Measurements from ENCODE around the gene PDCD2. TPM values are rescaled to one million over a fixed set of nuclear protein-coding genes. Genes with fewer than 3 reads are reported as not detected.

The PDCD2 gene, protein sequence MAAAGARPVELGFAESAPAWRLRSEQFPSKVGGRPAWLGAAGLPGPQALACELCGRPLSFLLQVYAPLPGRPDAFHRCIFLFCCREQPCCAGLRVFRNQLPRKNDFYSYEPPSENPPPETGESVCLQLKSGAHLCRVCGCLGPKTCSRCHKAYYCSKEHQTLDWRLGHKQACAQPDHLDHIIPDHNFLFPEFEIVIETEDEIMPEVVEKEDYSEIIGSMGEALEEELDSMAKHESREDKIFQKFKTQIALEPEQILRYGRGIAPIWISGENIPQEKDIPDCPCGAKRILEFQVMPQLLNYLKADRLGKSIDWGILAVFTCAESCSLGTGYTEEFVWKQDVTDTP
- 24.1 and 31.2 TPM in 2 replicates for total RNA-seq

DNA sequence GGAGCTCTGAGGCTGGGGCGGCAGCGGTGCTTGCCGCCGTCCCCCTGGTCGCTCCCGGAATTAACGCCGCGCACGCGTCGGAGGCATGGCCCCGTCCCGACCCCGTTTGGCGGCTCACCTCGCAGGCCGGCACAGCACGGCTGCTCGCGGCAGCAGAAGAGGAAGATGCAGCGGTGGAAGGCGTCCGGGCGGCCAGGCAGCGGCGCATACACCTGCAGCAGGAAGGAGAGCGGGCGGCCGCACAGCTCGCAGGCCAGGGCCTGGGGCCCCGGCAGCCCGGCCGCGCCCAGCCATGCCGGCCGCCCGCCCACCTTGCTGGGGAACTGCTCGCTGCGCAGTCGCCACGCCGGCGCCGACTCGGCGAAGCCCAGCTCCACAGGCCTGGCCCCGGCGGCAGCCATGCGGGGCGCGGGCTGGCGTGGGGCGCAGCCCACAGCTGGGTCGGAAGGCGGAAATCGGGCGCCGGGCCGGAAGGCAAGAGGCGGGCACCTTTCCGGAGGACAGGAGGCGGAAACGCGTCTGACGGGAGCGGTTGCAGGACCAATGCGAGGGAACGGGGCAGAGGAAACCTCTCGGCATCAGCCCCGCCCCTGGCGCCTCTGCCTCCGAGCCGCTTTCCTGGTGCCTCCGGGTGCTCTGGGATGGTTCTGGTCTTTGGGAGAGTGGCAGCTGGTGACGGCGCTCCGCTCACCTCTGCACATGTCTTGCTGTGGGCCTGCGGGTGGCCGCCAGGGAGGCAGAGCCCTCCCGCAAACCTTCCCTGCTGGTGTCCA is at the start of gene PDCD2:
Gene PDCD2, minus strand, starts transcription at position 457 of the 773 bp plus-strand sequence. Its CDS starts 56 bp downstream, at position 401.

DNA sequence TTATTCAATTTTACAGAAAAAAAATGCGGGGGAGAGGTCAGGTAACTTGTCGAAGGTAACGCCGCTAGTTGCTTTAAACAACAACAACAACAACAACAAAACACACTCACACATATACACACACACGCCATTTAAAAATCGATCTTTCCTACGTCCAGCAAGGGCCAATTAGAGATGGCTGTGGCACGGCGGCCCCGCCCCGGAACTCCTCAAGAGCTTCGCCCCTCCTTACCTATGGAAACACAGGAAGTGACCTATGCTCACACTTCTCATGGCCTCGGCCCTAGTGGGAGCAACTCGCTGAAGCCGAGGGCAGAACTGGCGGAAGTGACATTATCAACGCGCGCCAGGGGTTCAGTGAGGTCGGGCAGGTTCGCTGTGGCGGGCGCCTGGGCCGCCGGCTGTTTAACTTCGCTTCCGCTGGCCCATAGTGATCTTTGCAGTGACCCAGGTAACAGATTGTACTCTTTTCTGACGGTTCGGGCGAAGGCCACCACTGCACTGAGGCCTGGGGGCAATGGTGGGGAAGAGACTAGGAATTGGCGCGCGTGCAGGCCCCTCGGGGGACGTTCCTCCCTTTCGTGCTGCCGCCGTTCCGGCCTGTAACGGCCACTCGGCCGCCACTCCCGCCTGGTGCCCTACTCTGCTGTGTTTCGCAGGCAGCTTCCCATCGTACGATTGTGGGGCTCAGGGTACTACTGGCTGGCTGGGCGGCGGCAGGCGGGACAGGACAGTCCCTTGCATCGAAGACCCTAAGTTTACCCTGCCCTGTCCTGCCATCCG is 30.2 kb downstream of the PDCD2 start, which contains the start of gene TBP:
Gene TBP, plus strand, starts transcription at position 357 of the 783 bp plus-strand sequence. CDS start 2,661 bp downstream, outside the sequence.

DNA sequence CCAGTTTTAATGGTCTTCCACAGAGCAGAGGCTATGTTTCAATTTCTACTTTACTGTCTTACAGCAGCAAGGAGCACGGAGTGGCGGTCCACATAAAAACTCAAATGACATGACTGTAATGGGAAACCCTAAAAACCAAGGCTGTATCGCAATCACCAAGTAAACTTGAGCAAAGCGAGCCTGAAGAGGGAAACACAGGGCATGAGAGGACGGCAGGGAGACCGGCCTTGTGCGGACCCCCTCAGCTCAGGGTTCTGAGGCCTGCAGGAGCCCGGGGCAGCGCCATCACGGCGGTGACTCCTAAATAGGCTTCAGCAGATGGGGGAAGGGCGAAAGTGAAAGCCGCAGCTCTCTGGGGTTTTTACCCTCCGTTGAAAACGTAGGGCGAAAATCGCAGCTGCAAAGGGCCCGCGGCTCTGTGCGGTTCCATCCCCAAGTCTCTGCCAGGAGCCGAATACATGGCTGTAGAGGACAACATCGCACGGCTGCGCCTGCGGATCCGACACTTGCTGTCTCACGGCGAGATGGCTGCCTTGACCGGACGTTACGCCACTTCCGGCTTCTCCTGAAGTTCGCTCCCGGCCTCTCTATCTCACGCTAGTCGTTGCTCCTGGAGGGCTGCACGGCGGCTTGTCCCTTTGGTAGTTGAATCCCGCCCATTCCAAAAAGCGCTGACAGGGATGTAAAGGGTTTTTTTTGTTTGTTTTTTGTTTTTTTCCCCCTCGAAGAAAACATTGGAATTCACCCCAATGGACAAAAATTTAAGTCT is 31.5 kb downstream of the PDCD2 start, which contains the start of gene PSMB1:
Gene PSMB1, minus strand, starts transcription at position 543 of the 769 bp plus-strand sequence. Its CDS starts 65 bp downstream, at position 478.

Other genes with a start within 250 kb of the PDCD2 start
- gene PSMB1, start 31.3 kb downstream of the PDCD2 start, total RNA-seq: 257 and 330 TPM in 2 replicates
- gene TBP, start 30.3 kb downstream of the PDCD2 start, total RNA-seq: 7.6 and 8.0 TPM in 2 replicates